ENCODE results near the gene GABARAPL1. TPM values are rescaled to one million over a fixed set of nuclear protein-coding genes. Genes with fewer than 3 reads are reported as not detected.
A peak's percentile ranks its signal among the peaks of the same experiment; 100 is the strongest.
"Not testable (repeated sequence)": the region's sequence is repeated elsewhere in the genome, so short reads cannot be mapped to it uniquely, and the experiment has no call there.

GABARAPL1 gene
- total RNA-seq, 1 experiment from 2014 or later, result 70.6 TPM

DNA sequence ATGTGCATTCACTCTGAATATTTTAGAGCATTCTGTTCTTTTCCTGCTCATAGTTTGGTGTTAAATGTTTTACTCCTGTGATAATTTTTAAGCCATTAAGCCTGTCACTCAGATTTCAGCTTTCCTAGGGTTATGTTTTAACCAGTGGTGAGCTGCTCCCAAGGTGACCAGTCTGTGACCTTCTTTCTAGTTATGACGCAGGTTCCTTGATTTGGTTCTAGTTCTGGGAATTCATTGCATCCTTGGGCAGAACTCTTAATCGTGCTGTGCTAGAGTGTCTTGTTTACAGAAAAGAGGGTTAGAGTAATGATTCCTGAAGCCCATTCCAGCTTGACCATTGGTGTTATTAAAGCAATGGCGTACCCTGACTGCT lies 2.2 kb downstream of the GABARAPL1 start:
- BruUV-seq (replicated peaks), result no TSS peak

DNA sequence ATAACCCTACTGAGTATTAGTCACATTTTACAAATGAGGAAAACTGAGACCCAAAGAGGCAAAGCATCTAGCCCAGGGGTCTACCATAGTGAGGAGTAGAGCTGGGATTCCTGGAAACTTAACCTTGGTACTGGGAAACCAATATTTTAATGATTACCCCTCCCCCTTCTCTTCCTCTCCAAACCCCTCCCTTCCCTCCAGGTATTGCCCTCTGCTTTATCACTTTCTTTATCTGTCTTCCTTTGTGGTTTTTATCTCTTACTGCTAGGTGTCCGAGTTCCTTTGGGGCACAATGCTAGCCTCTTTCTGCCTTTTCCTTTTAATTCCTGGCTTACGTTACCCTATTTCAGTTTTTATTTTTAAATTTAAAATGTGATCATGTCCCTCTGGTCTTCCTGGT lies 2.8 kb downstream of the GABARAPL1 start:
- Histone ChIP-seq H3K4me3 (ENCODE audit: low read depth, low read length, poor library complexity, severe bottlenecking) (no peak overlapping the region), H3K4me1 (ENCODE audit: insufficient read depth, low read length, poor library complexity, severe bottlenecking) (peaks cover 7% of the 10 kb centered on the region), H3K9me3 (ENCODE audit: low read depth, low read length, poor library complexity, severe bottlenecking) (no peaks in the 10 kb centered on the region), H3K27ac (ENCODE audit: low read depth, low read length, poor library complexity, severe bottlenecking) (no peak overlapping the region), H3K27me3 (replicated peaks; ENCODE audit: insufficient read depth, low read depth, low read length, poor library complexity) (no peaks in the 10 kb centered on the region), H3K36me3 (ENCODE audit: insufficient read depth, low read length, poor library complexity, severe bottlenecking) (peaks cover 21% of the 10 kb centered on the region)
- TF ChIP-seq, protein P1, sequence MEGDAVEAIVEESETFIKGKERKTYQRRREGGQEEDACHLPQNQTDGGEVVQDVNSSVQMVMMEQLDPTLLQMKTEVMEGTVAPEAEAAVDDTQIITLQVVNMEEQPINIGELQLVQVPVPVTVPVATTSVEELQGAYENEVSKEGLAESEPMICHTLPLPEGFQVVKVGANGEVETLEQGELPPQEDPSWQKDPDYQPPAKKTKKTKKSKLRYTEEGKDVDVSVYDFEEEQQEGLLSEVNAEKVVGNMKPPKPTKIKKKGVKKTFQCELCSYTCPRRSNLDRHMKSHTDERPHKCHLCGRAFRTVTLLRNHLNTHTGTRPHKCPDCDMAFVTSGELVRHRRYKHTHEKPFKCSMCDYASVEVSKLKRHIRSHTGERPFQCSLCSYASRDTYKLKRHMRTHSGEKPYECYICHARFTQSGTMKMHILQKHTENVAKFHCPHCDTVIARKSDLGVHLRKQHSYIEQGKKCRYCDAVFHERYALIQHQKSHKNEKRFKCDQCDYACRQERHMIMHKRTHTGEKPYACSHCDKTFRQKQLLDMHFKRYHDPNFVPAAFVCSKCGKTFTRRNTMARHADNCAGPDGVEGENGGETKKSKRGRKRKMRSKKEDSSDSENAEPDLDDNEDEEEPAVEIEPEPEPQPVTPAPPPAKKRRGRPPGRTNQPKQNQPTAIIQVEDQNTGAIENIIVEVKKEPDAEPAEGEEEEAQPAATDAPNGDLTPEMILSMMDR (conservative IDR thresholded peaks at IDR 0.05; ENCODE audit: low read depth, low read length), result no peak
- no peak for TF ChIP-seq EZH2 (IDR thresholded peaks at IDR 0.05; ENCODE audit: borderline replicate concordance, low read depth, low read length, poor library complexity, severe bottlenecking)
- ChIA-PET POLR2A (ENCODE audit: low non-redundant PET) (no interaction called here), CTCF (no interaction called here)
- BruUV-seq (replicated peaks), result no TSS peak
- intact Hi-C loops (cut with micrococcal nuclease; ENCODE audit: unreplicated experiment), result no loop called here
- no peak for DNase-seq (ENCODE audit: low spot score)

More for the DNA sequence above, 2.2 kb downstream of the GABARAPL1 start:
- TF ChIP-seq, protein P1 (conservative IDR thresholded peaks at IDR 0.05; ENCODE audit: low read depth, low read length), result no peak
- no peak for TF ChIP-seq EZH2 (IDR thresholded peaks at IDR 0.05; ENCODE audit: borderline replicate concordance, low read depth, low read length, poor library complexity, severe bottlenecking)
- peak overlapping the region; percentile 93 for H3K4me3 ChIP-seq (ENCODE audit: low read depth, low read length, poor library complexity, severe bottlenecking)
- no peaks in the 10 kb centered on the region for H3K9me3 ChIP-seq (ENCODE audit: low read depth, low read length, poor library complexity, severe bottlenecking)
- H3K36me3 ChIP-seq (ENCODE audit: insufficient read depth, low read length, poor library complexity, severe bottlenecking), result peaks cover 16% of the 10 kb centered on the region
- CTCF ChIA-PET, result interaction anchor here (1.4 kb wide), 1 partner anchor 63 kb away, joined by 3 read pairs; no protein-coding TSS in a partner anchor
- peak overlapping the region; percentile 94 for H3K27ac ChIP-seq (ENCODE audit: low read depth, low read length, poor library complexity, severe bottlenecking)
- no peaks in the 10 kb centered on the region for H3K27me3 ChIP-seq (replicated peaks; ENCODE audit: insufficient read depth, low read depth, low read length, poor library complexity)
- intact Hi-C loops (cut with micrococcal nuclease; ENCODE audit: unreplicated experiment), result no loop called here
- POLR2A ChIA-PET (ENCODE audit: low non-redundant PET), result no interaction called here
- peaks cover 7% of the 10 kb centered on the region for H3K4me1 ChIP-seq (ENCODE audit: insufficient read depth, low read length, poor library complexity, severe bottlenecking)
- no peak for DNase-seq (ENCODE audit: low spot score)

DNA sequence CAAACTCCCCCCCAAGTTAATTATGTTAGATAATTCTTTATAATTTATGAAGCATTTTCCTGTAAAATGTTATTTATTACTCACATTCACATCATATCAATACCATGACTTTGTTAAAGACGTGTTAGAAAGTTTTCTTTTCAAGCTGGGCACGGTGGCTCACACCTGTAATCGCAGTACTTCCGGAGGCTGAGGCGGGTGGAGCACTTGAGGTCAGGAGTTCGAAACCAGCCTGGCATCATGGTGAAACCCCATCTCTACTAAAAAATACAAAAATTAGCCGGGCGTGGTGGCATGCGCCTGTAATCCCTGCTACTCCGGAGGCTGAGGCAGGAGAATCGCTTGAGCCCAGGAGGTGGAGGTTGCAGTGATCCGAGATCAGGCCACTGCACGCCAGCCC lies 3.3 kb downstream of the GABARAPL1 start:
- H3K4me1 ChIP-seq (ENCODE audit: insufficient read depth, low read length, poor library complexity, severe bottlenecking); BruUV-seq (replicated peaks); CTCF ChIA-PET; H3K27ac ChIP-seq (ENCODE audit: low read depth, low read length, poor library complexity, severe bottlenecking); DNase-seq (ENCODE audit: low spot score); H3K27me3 ChIP-seq (replicated peaks; ENCODE audit: insufficient read depth, low read depth, low read length, poor library complexity); H3K4me3 ChIP-seq (ENCODE audit: low read depth, low read length, poor library complexity, severe bottlenecking); POLR2A ChIA-PET (ENCODE audit: low non-redundant PET); H3K9me3 ChIP-seq (ENCODE audit: low read depth, low read length, poor library complexity, severe bottlenecking); intact Hi-C loops (cut with micrococcal nuclease; ENCODE audit: unreplicated experiment): not testable (repeated sequence)
- peaks cover 26% of the 10 kb centered on the region for H3K36me3 ChIP-seq (ENCODE audit: insufficient read depth, low read length, poor library complexity, severe bottlenecking)

DNA sequence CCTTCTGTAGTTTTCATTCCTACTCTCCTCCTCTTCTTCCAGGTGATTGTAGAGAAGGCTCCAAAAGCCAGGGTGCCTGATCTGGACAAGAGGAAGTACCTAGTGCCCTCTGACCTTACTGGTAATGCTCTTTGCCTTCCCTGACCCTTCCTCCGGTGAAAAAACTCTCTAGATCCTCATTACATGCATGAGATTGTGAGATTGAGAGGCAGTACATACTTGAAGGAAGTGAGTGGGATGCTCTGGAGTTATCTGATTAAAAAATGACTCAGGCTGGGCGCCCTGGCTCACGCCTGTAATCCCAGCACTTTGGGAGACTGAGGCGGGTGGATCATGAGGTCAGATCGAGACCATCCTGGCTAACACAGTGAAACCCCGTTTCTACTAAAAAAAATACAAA lies 5.3 kb downstream of the GABARAPL1 start:
- H3K27me3 ChIP-seq (replicated peaks; ENCODE audit: insufficient read depth, low read depth, low read length, poor library complexity), result no peaks in the 10 kb centered on the region
- intact Hi-C loops (cut with micrococcal nuclease; ENCODE audit: unreplicated experiment), result no loop called here
- peaks cover 7% of the 10 kb centered on the region for H3K4me1 ChIP-seq (ENCODE audit: insufficient read depth, low read length, poor library complexity, severe bottlenecking)
- no peak overlapping the region for H3K27ac ChIP-seq (ENCODE audit: low read depth, low read length, poor library complexity, severe bottlenecking)
- no peak overlapping the region for H3K4me3 ChIP-seq (ENCODE audit: low read depth, low read length, poor library complexity, severe bottlenecking)
- ChIA-PET CTCF (no interaction called here), POLR2A (ENCODE audit: low non-redundant PET) (interaction anchor here (0.6 kb wide), 1 partner anchor 235 kb away, joined by 3 read pairs; no protein-coding TSS in a partner anchor)
- DNase-seq (ENCODE audit: low spot score), result no peak
- H3K36me3 ChIP-seq (ENCODE audit: insufficient read depth, low read length, poor library complexity, severe bottlenecking), result peaks cover 46% of the 10 kb centered on the region
- no TSS peak for BruUV-seq (replicated peaks)
- H3K9me3 ChIP-seq (ENCODE audit: low read depth, low read length, poor library complexity, severe bottlenecking), result no peaks in the 10 kb centered on the region
- TF ChIP-seq EZH2 (IDR thresholded peaks at IDR 0.05; ENCODE audit: borderline replicate concordance, low read depth, low read length, poor library complexity, severe bottlenecking), result no peak
- TF ChIP-seq, protein P1 (conservative IDR thresholded peaks at IDR 0.05; ENCODE audit: low read depth, low read length), result no peak

All from A673 (cell line).